ENCODE results near the gene MATN1.

Gene MATN1

DNA sequence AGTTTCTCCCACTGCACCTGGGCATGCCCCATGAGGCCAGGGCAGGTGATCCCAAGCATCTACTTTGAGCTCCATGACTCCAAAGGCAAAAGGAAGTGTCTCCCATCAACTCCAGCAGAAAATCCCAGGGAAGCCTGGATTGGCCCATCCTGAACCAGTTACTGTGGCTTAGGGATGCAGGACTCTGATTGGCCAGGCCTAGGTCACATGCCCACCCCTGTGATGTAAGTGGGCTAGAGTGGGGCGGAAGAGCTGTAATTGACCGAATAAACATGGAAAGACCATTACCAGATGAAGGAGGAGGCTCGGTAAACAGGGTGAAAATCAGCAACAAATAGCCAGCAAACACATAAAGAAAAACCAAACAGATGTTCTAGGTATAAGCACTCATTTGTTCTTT, 45.2 kb downstream of the MATN1 start:
- DNase-seq = no peak

DNA sequence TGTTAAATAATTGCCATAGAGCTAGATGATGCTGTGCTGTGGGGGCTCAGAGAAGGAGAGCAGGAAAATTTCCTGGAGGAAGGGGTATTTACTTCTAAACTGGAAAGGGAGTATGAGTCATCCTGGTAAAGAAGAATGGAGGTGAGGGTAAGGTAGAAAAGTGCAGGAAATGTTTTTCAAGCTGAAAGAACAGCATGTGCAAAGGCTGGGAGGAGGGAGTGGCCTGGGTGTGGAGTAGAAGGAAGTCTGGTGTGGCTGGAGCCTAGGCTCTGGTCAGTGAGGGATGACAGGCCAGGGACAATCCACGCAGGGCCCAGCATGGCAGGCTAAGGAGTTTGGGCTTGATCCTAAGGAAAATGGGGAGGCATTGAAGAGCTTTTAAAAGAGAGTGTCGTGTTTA, 45.9 kb downstream of the MATN1 start:
- DNase-seq = no peak

DNA sequence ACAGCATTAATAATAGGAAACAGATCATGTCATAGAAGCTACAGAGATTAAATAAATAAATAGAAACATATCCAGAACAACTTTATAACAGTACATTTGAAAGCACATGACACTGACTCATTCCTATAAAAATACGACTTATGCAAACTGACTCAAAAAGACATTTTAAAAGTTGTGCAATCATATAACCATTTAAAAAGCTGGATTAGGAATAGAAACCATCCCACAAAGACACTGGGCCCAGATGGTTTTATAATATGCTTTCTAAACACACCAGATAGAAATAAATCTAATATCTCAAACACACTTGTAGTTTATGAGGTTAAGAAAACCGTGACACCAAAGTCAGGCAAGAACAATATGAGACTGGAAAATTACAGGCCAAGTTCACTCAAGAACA, 47.6 kb downstream of the MATN1 start:
- DNase-seq = no peak

DNA sequence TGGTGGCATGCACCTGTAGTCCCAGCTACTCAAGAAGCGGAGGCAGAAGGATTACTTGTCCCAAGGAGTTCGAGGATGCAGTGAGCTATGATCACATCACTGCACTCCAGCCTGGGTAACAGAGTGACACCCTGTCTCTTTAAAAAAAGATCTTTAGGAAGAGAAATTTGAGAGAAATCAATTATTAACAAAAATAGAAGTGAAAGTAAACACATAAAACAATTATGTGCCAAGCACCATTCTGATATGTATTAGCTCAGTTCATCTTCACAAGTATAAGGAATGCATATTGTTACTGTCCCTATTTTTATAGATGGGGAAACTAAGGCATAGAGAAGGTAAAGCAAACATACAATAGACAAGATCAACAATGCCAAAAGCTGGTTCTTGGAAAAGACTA, 48.1 kb downstream of the MATN1 start:
- no peak for DNase-seq

DNA sequence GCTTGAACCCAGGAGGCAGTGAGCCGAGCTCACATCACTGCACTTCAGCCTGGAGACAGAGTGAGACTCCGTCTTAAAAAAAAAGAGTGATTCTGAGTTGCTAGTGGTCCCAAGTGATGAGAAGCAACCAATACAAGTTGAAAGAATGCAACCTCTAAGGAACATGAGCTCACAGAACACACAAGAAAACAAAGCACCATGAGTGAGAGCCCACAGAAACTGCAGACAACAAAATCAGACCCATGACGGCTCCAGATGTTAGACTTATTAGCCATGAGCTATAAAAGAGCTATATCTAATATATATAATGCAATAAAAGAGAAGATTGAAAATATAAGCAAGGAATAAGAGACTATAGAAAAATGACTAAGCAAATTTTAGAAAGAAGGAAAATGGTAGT, 50.0 kb downstream of the MATN1 start:
- no peak for DNase-seq

DNA sequence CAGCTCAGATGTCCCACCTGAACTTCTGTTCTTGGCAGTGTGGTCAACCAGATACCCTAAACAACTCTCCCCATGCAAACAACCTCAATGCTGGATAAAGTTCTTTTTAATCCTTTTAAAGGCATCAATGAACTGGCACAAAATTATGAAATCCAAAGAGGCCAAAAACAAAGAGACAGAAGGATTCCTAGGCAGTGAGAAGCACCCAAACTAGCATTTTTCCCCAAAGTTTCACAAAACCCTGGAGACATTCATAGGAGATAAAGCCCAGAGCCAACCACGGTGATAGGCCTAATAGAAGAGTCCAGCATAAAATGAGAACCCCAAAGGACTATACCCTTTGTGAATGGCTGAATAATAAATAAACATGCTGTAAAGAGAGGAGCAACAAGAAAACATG, 50.7 kb downstream of the MATN1 start:
- no peak for DNase-seq

DNA sequence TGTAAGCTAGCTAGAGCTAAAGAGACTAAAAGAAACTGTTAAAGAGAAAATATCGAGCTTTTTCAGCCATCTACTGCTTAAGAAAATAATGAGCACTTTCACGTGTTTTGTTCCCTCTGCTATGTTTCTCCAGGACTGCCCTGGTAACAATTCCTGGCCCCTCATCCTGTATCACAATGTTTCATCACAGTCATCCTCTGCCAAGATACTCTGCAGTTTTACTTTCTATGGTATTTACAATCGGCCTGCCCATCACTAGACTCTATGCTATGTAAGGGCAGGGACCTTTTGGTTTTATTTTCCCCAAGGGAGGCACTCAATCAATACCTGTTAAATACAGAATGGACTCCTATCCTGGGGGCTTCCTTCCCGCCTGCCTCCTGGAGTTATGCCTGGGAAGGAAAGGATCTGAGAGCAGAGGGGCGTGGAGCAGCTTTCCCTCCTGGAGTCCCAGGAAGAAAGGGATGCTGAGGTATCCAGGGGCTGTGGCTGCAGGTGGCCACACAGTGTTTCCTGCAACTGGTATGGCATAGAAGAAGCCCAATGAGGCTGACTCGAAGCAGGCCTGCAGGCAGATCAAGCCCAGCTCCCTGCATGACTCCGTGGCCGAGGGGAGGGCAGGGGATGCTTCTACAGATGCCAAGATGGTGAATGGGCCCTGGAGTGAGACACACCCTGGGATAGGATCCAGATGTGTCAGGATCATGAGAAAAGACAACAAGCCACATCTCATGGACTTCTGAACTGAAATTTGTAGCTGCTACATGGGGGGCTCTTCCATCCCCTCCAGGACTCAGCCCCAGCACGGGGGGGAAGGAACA, 52.9 kb downstream of the MATN1 start:
- peak; percentile 14 for DNase-seq

DNA sequence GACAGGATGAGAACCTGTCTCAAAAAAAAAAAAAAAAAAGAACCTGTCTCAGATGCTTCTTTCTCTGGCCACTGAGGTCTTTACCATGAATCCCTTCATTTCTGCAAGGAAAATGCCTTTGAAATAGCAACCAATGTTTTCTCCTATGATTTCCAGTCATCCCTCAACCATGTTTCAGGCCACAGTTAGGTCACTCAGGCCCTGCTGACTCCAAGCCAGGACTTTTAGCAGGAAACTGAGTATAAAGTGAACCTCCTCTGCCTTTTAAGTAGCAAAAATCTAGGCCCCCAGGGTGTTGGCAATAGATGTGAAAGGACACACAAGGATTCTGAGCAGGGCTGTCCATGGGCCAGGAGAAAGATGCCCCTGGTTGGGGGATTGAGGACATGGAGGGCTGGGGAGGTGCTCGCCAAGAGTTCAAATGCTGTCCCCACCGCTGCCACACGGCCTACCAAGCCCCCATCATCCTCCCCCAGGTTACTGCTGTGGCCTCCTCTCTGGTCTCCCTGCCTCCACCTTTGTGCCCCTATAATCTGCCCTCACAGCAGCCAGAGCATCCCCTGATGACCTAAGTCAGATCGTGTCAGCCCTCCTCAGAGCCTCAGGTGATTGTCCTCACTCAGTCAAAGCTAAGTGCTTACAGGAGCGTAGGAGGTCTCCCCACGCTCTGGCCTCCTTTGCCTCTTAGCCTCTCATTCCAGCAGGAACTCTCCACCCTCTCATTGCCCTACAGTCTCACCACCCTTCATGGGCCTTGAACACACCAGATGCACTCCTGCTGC, 54.6 kb downstream of the MATN1 start:
- DNase-seq = peak; percentile 5

DNA sequence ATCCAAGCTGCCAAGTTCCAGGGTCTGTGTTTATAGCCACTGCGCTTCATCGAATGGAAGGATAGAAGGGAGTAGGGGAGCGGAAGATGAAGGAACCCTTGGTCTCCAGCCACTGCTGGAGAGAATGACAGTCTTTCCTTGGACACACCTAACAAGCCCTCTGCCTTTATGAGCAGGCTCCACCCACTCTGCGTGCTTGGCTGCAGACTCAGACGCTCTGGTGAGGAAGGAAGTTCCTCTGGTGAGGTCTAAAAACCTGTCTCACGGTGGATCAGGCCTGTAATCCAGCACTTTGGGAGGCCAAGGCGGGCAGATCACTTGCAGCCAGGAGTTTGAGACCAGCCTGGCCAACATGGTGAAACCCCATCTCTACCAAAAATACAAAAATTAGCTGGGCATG, 55.4 kb downstream of the MATN1 start:
- DNase-seq = peak; percentile 5

DNA sequence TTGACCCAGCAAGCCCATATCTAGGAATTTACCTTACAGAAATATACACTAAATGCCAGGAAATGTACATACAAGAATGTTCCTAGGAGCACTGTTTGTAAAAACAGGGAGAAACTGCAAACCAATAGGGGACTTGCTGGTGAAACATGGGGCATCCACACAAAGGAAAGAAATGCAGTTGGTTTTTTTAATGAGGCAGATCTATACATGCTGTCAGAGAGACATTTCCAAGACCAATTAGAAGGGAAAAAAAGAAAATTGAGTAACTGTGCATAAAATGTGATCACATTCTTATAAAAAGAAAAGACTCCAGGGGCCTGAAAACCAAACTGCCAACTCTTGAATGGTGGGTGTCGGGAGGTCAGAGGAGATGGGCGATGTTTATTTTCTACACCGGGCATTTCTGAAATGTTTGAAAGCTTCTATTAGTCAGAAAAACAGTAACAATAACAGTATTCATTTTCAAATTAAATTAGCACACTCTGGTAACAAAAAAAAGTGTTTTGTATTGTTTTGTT, 56.6 kb downstream of the MATN1 start:
- no peak for DNase-seq

DNA sequence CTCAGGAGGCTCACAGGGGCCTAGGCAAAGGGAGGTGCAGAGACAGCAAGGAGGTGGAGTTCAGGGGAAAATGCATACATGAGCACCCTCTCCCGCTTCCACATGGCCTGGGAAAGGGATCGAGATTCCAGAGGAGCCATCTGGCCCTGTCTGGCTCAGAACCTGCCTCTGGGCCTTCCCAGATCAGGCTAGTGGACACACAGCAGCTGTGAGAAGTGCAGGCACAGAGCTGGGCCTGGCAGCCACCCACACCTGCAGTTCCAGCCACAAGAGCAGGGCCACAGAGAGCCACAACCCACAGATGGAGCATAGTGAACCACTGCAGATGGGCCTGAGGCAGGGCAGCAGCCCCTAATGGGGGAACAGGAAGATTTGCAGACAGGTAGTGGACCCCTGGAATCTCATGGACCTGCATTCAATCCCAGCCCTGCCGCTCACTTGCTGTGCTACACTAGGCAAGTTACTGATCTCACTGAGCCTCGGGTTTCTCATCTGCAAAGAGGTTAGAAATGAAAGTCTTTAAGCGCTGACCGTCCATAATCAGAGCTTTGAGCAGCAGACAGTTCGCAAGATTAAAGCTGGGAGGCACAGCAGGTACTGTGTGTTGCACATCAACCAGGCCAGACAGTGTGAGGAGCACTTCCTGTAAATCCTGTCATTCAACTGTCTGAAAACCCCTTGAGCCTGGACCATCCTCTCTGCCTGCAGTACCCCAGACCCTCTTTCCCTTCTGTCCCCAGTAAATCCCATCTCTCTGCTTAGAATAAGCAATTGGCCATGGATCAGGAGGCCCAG, 58.0 kb downstream of the MATN1 start:
- no peak for DNase-seq

DNA sequence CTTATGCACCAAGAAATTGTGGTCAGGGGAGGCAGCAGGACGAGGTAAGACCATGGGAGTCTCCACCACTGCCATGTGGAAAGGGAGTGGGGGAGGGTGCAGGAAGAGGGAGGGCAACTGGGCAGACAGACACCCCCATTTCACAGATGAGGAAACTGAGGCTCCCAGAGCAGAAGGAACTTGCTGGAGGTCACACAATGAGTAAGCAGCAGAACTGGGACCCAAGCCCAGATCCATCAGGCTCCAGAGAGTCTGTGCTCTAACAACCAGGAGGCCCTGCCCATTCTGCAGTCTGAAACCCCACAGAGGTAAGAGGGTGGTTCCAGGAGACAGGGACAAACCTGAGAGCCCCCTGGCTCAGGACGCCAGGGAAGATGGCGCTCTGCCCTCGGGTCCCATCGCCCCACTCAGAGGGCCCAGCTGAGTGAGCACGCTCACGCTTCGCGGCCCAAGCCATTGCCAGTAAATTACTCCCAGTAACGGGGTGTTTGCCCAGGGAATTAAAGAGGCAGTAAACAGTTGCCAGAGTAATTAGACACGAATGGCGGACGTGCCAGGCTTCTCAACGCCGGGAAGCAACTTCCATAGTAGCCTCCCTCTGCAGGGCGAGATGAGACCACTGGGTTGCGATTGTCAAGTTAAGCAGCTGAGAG, 59.2 kb downstream of the MATN1 start:
- no peak for DNase-seq

DNA sequence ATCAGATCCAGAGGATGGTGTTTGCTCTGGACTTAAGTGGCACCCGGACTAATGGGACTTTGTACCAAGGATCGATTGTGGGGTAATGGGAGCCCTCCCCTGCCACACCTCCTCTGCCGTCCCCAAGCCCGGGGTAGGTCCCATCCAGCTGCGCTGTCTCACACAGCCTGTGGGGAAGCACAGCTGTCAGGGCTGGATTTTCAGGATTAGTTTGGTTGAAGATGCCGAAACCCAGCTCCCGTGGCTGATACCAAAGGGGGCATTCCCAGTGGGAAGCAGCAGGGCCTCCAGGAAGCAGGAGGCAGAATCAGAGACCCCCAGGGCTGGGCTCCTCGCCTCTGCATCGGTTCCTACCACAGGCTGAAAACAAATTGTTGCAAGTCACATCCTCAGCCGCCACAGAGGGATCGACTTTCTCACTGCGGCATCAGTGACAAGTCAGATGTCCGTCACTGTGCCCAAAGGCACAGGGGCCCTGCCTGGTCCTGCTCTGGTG, 59.7 kb downstream of the MATN1 start:
- DNase-seq = no peak

DNA sequence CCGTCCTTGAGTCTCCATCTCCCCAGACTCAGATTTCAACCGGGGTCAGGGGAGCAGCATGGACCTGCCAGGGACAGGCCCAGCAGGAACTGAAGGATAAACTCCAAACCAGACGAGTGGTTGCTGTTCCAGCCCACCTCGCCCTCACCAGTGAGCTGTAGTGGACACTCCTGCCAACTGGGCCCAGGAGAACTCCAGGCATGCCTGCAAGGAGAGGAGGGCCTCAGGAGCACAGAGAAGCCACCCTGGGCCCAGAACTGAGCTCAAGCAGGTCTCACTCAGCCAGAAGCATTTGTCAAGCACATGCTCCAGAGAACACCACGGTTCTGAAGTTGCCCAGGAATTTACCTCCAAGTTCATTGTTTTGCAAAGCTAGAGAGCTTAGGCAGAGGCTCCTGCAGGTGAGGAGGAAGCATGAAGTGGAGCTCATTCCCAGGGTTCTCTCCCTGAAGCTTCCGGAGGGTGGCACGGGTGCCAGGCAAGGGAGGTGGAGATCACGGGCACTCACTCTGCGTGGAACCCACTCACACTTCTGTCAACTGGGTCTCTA, 61.0 kb downstream of the MATN1 start:
- no peak for DNase-seq

DNA sequence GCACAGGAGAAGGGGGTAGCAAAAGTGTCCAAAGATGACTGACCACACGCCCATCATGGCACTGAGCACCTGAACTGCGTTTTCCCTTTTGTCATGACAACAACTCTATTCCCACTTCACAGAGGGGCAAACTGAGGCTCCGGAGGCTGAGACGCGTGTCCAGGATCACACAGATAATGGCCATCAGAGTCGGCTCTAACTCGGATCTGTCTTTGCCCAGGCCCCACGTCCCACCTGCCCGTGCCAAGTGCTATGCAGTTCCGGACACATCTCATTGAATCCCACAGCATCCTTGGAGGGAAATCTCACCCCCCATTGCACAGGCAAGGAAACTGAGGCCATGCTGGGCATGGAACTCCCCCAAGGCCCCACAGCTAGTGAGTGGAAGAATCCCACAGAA, 62.1 kb downstream of the MATN1 start:
- DNase-seq = no peak

Data from NCI-H69 (cell line).